NCI-H1105 treated with DMSO at 0.1 percent for 48 hours (cell line): ENCODE data around the gene TAOK3.
"Not testable (repeated sequence)": the region's sequence is repeated elsewhere in the genome, so short reads cannot be mapped to it uniquely, and the experiment has no call there.

ENCODE experiments used
- DNase-seq: peaks from one replicate; lab custom pipeline; 2025; lab: John Stamatoyannopoulos, UW

Gene TAOK3

GRCh38 chr12:118337194-118337838 lies 35.4 kb downstream of the TAOK3 start:
- DNase-seq: no peak

- no peak for DNase-seq
Observed at GRCh38 chr12:118336123-118336522, 36.6 kb downstream of the TAOK3 start.

- no peak for DNase-seq
Observed at GRCh38 chr12:118334939-118335567, 37.7 kb downstream of the TAOK3 start.

DNA sequence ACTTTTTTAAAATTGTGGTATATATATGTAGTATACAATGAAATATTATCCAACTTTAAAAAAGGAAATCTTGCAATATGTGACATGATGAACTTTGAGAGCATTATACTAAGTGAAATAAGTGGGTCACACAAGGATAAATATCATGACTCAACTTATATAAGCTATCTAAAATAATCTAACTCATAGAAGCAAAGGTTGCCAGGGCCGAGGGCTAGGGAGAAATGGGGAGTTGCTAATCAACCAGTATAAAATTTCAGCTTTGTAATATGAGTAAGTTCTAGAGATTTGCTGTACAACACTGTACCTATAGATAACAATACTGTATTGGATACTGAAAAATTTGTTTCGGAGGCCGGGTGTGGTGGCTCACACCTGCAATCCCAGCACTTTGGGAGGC lies 38.5 kb downstream of the TAOK3 start:
- DNase-seq: no peak

DNA sequence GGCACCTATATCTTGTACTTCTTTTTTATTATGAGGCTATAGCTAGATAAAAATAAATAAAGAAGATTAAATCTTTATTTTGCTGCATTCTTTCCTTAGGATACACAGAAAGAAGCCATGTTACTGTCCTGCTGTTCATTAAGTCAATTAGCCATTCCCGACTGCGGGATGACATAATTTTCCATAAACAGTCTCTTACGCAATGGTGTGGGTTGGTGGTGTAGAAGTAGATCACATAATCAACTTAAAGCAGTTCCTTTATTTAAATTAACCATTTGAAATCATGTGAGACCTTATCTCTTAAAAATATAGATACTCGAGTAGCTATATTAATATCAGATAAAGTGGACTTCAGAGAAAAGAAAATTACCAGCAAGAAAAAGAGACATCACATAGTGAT lies 40.2 kb downstream of the TAOK3 start:
- DNase-seq: no peak

GRCh38 chr12:118330421-118331018 lies 42.2 kb downstream of the TAOK3 start:
- no peak for DNase-seq

- DNase-seq: no peak
Observed at GRCh38 chr12:118328486-118329330, 44.0 kb downstream of the TAOK3 start.

GRCh38 chr12:118327391-118327790 lies 45.3 kb downstream of the TAOK3 start:
- DNase-seq: no peak

GRCh38 chr12:118326991-118327390 lies 45.7 kb downstream of the TAOK3 start:
- no peak for DNase-seq

GRCh38 chr12:118325081-118325480 lies 47.6 kb downstream of the TAOK3 start:
- no peak for DNase-seq

DNA sequence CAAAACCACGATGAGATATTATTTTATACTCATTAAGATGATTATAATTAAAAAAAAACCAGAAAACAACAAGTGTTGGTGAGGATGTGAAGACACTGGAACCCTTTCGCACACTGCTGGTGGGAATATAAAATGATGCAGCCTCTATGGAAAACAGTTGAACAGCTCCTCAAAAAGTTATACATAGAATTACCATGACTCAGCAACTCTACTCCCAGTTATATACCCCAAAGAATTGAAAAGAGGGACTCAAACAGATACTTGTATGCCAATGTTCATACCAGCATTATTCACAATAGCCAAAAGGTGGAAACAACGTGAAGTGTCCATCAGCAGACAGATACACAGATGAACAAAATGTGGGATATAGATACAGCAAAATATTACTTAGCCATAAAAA lies 53.1 kb downstream of the TAOK3 start:
- DNase-seq: no peak

GRCh38 chr12:118318744-118319143 lies 54.0 kb downstream of the TAOK3 start:
- no peak for DNase-seq

DNA sequence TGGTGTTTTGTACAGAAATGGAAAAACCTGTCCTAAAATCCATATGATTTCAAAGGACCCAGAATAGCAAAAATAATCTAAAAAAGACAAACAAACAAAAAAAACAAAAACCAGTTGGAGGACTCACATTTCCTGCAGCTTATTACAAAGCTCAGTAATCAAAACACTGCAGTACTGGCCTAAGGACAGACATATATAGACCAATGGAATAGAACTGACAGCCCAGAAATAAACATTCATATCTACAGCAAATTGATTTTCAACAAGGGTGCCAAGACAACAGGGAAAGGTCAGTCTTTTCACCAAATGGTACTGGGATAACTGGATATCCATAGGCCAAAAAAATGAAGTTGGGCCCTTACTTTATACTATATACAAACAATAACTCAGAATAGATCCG lies 55.0 kb downstream of the TAOK3 start:
- no peak for DNase-seq

GRCh38 chr12:118315821-118316220 lies 56.9 kb downstream of the TAOK3 start:
- no peak for DNase-seq

DNA sequence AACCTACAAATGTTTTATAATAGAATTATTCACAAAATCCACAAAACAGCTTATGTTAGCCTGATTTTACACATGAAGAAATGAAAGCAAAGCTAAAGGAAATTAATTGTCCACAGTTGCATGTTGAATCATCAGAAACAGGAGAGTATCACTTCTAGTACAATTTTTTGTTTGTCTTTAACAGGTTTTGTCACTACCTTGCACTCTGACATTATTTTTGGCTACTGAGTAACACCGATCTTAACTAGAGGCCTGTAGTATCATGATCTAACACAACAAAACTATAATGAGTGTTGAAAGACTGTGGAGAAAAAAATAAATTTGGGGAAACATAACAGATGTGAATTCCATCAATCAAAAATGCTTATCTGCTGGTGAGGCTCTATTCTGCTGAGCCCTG lies 60.1 kb downstream of the TAOK3 start:
- DNase-seq: no peak

DNA sequence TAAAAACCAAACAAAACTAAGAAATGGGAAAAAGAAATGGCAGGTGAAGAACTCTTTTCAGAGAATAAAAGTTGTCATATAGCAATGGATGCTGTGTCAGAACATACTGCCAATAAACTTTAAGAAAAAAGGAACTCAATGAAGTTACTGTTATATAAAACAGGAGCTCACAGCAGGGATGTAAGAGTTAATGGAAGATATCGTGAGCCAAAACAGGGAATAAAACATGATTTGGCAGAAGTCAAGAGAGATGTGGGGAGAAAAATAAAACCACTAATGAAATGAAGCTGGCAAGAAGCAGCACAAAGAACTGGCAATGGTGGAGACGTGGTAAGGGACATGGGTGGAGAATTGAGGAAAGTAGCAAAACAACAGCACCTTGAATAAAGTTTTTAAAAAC lies 61.0 kb downstream of the TAOK3 start:
- no peak for DNase-seq

DNA sequence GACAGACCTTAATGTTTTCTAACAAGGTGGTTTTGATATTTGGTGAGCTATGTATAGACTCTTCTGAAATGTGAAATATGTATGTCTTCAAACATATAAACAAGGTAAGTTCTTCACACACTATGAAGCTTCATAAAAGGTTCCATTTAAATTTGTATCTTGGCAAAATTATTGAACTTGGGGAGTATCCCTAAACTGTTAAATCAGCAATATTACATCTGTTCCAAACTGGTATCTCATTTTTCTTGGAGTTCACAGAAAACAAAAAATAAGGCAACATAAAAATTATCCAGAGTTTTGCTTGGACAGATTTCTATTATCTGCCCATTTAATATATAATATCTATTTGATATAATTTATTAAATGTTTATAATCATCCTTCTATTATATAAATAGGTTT lies 62.4 kb downstream of the TAOK3 start:
- DNase-seq: no peak

- DNase-seq: not testable (repeated sequence)
Observed at GRCh38 chr12:118308006-118308405, 64.7 kb downstream of the TAOK3 start.

- no peak for DNase-seq
Observed at GRCh38 chr12:118307069-118307954, 65.4 kb downstream of the TAOK3 start.

DNA sequence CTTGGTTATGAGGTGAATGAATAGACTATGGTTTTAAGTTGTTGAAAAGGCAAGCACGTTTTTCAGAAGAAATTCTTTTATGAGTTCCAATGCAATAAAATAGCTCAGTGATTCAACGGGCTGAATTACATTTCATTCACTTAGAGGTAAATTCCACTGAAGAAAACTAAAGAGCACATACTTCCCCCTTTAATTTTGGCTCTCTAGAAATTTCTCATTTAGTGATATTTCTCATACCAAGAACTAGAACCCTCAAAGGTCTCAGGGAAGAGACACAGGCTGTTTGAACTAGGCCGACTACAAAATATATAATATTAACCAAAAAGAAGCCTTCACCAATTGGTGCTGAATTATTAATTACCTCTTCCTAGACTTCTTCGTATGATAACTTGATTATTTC lies 68.6 kb downstream of the TAOK3 start:
- DNase-seq: no peak

DNA sequence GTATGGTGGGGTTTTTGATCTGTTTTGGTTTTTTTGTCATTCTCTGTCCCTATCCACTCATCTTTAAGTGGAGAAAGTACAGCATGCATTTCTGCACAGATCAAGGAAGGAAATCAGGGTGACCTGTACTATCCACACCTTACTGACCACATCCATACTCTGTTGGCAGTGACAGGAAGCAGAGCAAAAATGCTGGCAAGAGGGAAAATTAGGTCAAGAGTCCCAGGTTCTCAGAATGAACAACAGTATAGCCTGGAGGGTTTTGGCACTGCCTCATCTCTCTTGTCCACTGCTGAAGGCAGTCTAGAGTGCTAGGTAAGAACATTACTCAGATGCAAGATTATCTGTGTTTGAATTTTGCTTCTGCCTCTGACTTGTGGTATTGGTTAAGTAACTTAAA lies 70.7 kb downstream of the TAOK3 start:
- DNase-seq: no peak
